Neural crest cell (in vitro differentiated cells): ENCODE results near the gene MTUS2. TPM values are rescaled to one million over a fixed set of nuclear protein-coding genes. Genes with fewer than 3 reads are reported as not detected.

Experiments used
- DNase-seq: peaks from one replicate; pipeline ENCODE4 v3.0.0; 2021; ENCODE audit warnings: low read depth, mixed read lengths, low spot score
- H3K27ac Mint-ChIP-seq: one replicate; pipeline ENCODE4 v1.8.0; 2021; ENCODE audit warnings: mild to moderate bottlenecking, mixed read lengths; ENCODE audit not compliant: unreplicated experiment
- H3K27me3 Mint-ChIP-seq: 2 replicates; pipeline ENCODE4 v1.8.0; 2021; ENCODE audit warnings: low read depth, mild to moderate bottlenecking, mixed read lengths
- H3K36me3 Mint-ChIP-seq: 2 replicates; pipeline ENCODE4 v1.8.0; 2021; ENCODE audit warnings: low read depth, mild to moderate bottlenecking, mixed read lengths
- H3K4me1 Mint-ChIP-seq: 2 replicates; pipeline ENCODE4 v1.8.0; 2021; ENCODE audit warnings: mixed read lengths
- H3K4me3 Mint-ChIP-seq: one replicate; pipeline ENCODE4 v1.8.0; 2021; ENCODE audit warnings: mild to moderate bottlenecking, mixed read lengths
- H3K9me3 Mint-ChIP-seq: 2 replicates; pipeline ENCODE4 v1.8.0; 2021; ENCODE audit warnings: mixed read lengths
- CTCF ChIP-seq: fragments of 200-600 bp; sonication (generic); conservative IDR thresholded peaks from 2 replicates; pipeline ENCODE4 v1.5.0; 2021; ENCODE audit warnings: antibody characterized with exemption, mild to moderate bottlenecking
- total RNA-seq: library from RNA; stranded (reverse); gene quantifications from 2 replicates; pipeline ENCODE4 v1.2.1, GENCODE V29; 2021

MTUS2 gene
- total RNA-seq, 1 donor from 2014 or later = 0.91 TPM

GRCh38 chr13:29482504-29482903 is 662.4 kb downstream of the MTUS2 start:
- peaks cover 10% of the 10 kb centered on the region for H3K4me1 Mint-ChIP-seq
- no peak overlapping the region for H3K27ac Mint-ChIP-seq
- H3K9me3 Mint-ChIP-seq = no peaks in the 10 kb centered on the region
- no peak for TF ChIP-seq CTCF
- no peaks in the 10 kb centered on the region for H3K27me3 Mint-ChIP-seq
- H3K36me3 Mint-ChIP-seq = no peaks in the 10 kb centered on the region
- no peak overlapping the region for H3K4me3 Mint-ChIP-seq
- DNase-seq = no peak

- no peak overlapping the region for H3K27ac Mint-ChIP-seq
- H3K4me1 Mint-ChIP-seq = peaks cover 10% of the 10 kb centered on the region
- no peaks in the 10 kb centered on the region for H3K9me3 Mint-ChIP-seq
- no peak overlapping the region for H3K4me3 Mint-ChIP-seq
- no peak for TF ChIP-seq CTCF
- no peaks in the 10 kb centered on the region for H3K36me3 Mint-ChIP-seq
- no peaks in the 10 kb centered on the region for H3K27me3 Mint-ChIP-seq
- no peak for DNase-seq
These were observed 663.1 kb downstream of the MTUS2 start for GRCh38 chr13:29483211-29483610.

GRCh38 chr13:29483623-29484022 is 663.5 kb downstream of the MTUS2 start:
- Mint-ChIP-seq H3K27me3 (no peaks in the 10 kb centered on the region), H3K36me3 (no peaks in the 10 kb centered on the region), H3K4me3 (no peak overlapping the region), H3K9me3 (no peaks in the 10 kb centered on the region), H3K4me1 (peaks cover 12% of the 10 kb centered on the region), H3K27ac (peak overlapping the region; percentile 11)
- no peak for DNase-seq
- TF ChIP-seq CTCF = no peak

GRCh38 chr13:29484236-29484635 is 664.1 kb downstream of the MTUS2 start:
- DNase-seq = no peak
- Mint-ChIP-seq H3K27ac (no peak overlapping the region), H3K36me3 (no peaks in the 10 kb centered on the region), H3K4me1 (peaks cover 14% of the 10 kb centered on the region), H3K4me3 (no peak overlapping the region), H3K27me3 (no peaks in the 10 kb centered on the region), H3K9me3 (no peaks in the 10 kb centered on the region)
- no peak for TF ChIP-seq CTCF

GRCh38 chr13:29484796-29485195 is 664.7 kb downstream of the MTUS2 start:
- TF ChIP-seq CTCF = no peak
- no peaks in the 10 kb centered on the region for H3K9me3 Mint-ChIP-seq
- H3K27ac Mint-ChIP-seq = no peak overlapping the region
- no peak for DNase-seq
- H3K36me3 Mint-ChIP-seq = no peaks in the 10 kb centered on the region
- peaks cover 14% of the 10 kb centered on the region for H3K4me1 Mint-ChIP-seq
- no peaks in the 10 kb centered on the region for H3K27me3 Mint-ChIP-seq
- H3K4me3 Mint-ChIP-seq = no peak overlapping the region

- no peaks in the 10 kb centered on the region for H3K27me3 Mint-ChIP-seq
- DNase-seq = no peak
- no peak overlapping the region for H3K27ac Mint-ChIP-seq
- no peaks in the 10 kb centered on the region for H3K9me3 Mint-ChIP-seq
- TF ChIP-seq CTCF = no peak
- H3K36me3 Mint-ChIP-seq = no peaks in the 10 kb centered on the region
- H3K4me1 Mint-ChIP-seq = peaks cover 14% of the 10 kb centered on the region
- no peak overlapping the region for H3K4me3 Mint-ChIP-seq
These were observed 666.4 kb downstream of the MTUS2 start for GRCh38 chr13:29486551-29486950.
